Transverse colon (tissue), 4 donors: ENCODE measurements around the gene CD37.

Experiments used
- POLR2A ChIP-seq: fragments of 450-650 bp; IDR thresholded peaks from one replicate; pipeline ENCODE4 v1.6.1; 2016; ENCODE audit warnings: antibody characterized with exemption, mild to moderate bottlenecking, moderate library complexity
- POLR2AphosphoS5 ChIP-seq, 3 donors: sonication (generic); formaldehyde crosslinking; IDR thresholded peaks; one replicate each; pipeline ENCODE4 v1.6.1; 2016; ENCODE audit warnings: antibody characterized with exemption in 3 of 3
- TF ChIP-seq, protein P1 (sequence below), 5 experiments: fragments of 200-600 bp in 3 of 5; fragments of 450-650 bp in 2 of 5; sonication (generic) in 3 of 5; IDR thresholded peaks; 1 replicate in 2 of 5; 2 replicates in 3 of 5; pipeline ENCODE4 v1.5.1; 2016 to 2017; ENCODE audit warnings: antibody characterized with exemption in 5 of 5, inconsistent platforms in 3 of 5, mild to moderate bottlenecking in 2 of 5, moderate library complexity in 1 of 5

DNA sequence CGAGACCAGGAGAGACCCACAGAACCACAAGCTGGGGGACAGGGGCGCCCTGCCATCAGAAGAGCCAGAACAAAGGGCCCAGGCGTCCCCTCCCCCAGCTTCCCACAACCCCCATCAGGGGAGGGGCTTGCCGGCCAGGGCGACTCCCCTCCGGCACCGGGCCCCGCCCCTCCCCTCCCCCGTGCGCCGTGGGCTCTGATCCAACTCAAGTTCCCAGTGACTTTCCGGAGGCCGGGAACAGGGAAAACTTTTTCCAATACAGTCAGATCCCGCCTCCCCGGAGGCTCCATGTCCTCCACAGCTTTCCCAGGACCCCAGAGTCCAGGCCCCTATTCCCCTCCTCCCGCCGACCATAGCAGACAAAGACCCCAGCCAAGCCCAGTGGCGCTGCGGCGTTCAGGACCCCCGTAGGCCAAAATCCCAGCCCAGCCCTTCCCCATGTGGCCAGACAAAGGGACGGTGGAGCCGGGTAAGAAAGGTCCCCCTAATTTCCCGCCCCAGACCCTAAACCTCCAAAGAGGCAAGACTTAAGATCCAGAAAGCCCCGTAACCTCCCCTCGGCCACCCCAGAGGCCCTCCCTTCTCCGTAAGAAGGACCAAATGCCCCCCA, 26.3 kb downstream of the CD37 start:
- TF ChIP-seq POLR2AphosphoS5 (IDR thresholded peaks at IDR 0.05) (peak; percentile 36 to 60 (median 55)), POLR2A (peak; percentile 36)
- TF ChIP-seq, protein P1, sequence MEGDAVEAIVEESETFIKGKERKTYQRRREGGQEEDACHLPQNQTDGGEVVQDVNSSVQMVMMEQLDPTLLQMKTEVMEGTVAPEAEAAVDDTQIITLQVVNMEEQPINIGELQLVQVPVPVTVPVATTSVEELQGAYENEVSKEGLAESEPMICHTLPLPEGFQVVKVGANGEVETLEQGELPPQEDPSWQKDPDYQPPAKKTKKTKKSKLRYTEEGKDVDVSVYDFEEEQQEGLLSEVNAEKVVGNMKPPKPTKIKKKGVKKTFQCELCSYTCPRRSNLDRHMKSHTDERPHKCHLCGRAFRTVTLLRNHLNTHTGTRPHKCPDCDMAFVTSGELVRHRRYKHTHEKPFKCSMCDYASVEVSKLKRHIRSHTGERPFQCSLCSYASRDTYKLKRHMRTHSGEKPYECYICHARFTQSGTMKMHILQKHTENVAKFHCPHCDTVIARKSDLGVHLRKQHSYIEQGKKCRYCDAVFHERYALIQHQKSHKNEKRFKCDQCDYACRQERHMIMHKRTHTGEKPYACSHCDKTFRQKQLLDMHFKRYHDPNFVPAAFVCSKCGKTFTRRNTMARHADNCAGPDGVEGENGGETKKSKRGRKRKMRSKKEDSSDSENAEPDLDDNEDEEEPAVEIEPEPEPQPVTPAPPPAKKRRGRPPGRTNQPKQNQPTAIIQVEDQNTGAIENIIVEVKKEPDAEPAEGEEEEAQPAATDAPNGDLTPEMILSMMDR (IDR thresholded peaks at IDR 0.05) = no peak
